HG02798 (cell line): ENCODE results near the gene PRDM13.
"Not testable (repeated sequence)": the region's sequence is repeated elsewhere in the genome, so short reads cannot be mapped to it uniquely, and the experiment has no call there.

Experiments used
- ATAC-seq: cut with Tn5 transposase; IDR thresholded peaks from one replicate; pipeline ENCODE4 v1.9.1; 2021; ENCODE audit warnings: mild to moderate bottlenecking; ENCODE audit not compliant: unreplicated experiment, poor library complexity

Gene PRDM13

GRCh38 chr6:99618649-99619408, 12.2 kb downstream of the PRDM13 start:
- ATAC-seq, result no peak

- no peak for ATAC-seq
These were observed 12.8 kb downstream of the PRDM13 start for GRCh38 chr6:99619409-99619762.

- not testable (repeated sequence) for ATAC-seq
These were observed 15.4 kb downstream of the PRDM13 start for GRCh38 chr6:99622044-99622443.

GRCh38 chr6:99629293-99629692, 22.7 kb downstream of the PRDM13 start:
- no peak for ATAC-seq

- ATAC-seq, result no peak
These were observed 31.0 kb downstream of the PRDM13 start for GRCh38 chr6:99637629-99638028.

- not testable (repeated sequence) for ATAC-seq
These were observed 31.7 kb downstream of the PRDM13 start for GRCh38 chr6:99638358-99638757.

GRCh38 chr6:99641270-99641669, 34.6 kb downstream of the PRDM13 start:
- no peak for ATAC-seq

- no peak for ATAC-seq
These were observed 39.4 kb downstream of the PRDM13 start for GRCh38 chr6:99645986-99646385.

GRCh38 chr6:99650091-99650571, 43.5 kb downstream of the PRDM13 start:
- ATAC-seq, result not testable (repeated sequence)

GRCh38 chr6:99660206-99660605, 53.6 kb downstream of the PRDM13 start:
- ATAC-seq, result no peak

GRCh38 chr6:99661870-99662269, 55.2 kb downstream of the PRDM13 start:
- ATAC-seq, result no peak

- ATAC-seq, result no peak
These were observed 56.0 kb downstream of the PRDM13 start for GRCh38 chr6:99662616-99663015.
